ENCODE measurements around the gene ZNF565.

GRCh38 chr19:36150586-36150985 is 63.9 kb downstream of the ZNF565 start:
- TF ChIP-seq POLR2AphosphoS5 (IDR thresholded peaks at IDR 0.05; ENCODE audit: low read length) (no peak), TCF12 (IDR thresholded peaks at IDR 0.05; ENCODE audit: low read depth, low read length) (no peak), SUZ12 (IDR thresholded peaks at IDR 0.05; ENCODE audit: unreplicated experiment) (no peak)
